SU-DHL-6 (cell line): Measurements from ENCODE around the gene SMIM15.

Source experiments
- CTCF ChIP-seq: fragments of 200-600 bp; sonication (generic); IDR thresholded peaks from one replicate; pipeline ENCODE4 v1.5.1; 2017; ENCODE audit warnings: antibody characterized with exemption, mild to moderate bottlenecking, low read length, moderate library complexity; ENCODE audit not compliant: insufficient read depth, poor library complexity, severe bottlenecking
- EZH2phosphoT487 ChIP-seq: fragments of 200-600 bp; sonication (generic), shearing (Covaris generic); conservative IDR thresholded peaks from 2 replicates; pipeline ENCODE4 v1.6.1; 2018; ENCODE audit warnings: mild to moderate bottlenecking, antibody characterized with exemption, low read length, moderate library complexity, mixed read lengths

DNA sequence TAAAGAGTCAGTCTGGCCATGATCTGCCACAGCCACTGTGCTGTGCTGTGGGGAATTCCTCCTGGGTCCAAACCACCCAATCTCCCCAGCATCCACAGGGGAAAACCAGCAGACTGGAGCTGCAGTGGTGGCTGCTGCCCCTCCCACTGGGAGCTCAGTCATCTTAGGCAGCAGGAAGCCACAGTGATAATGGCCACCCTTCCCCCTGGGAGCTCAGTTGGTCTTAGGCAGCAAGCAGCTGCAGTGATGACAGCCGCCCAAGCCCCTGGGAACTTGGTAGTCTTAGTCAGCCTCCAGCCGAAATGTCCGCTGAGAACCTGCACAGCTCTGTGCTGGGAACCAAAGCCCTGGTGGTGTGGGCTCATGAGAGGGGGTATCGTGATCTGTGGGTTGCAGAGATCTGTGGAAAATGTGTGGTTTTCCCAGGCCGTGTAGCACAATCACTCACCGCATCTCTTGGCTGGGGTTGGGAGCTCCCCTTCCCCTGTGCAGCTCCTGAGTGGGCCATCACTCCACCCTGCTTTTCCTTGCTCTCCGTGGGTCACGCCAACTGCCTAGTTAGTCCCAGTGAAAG lies 38.4 kb upstream of the SMIM15 start:
- TF ChIP-seq CTCF, result no peak
- no peak for TF ChIP-seq EZH2phosphoT487
